Measurements from ENCODE around the gene ROR2. TPM values are rescaled to one million over a fixed set of nuclear protein-coding genes. Genes with fewer than 3 reads are reported as not detected.
A peak's percentile ranks its signal among the peaks of the same experiment; 100 is the strongest.

Gene ROR2
- total and polyA plus RNA-seq, 2 of the 13 experiments (the other 11 are each of a cell fraction or from before 2014, with no cell fraction given), result not detected

DNA sequence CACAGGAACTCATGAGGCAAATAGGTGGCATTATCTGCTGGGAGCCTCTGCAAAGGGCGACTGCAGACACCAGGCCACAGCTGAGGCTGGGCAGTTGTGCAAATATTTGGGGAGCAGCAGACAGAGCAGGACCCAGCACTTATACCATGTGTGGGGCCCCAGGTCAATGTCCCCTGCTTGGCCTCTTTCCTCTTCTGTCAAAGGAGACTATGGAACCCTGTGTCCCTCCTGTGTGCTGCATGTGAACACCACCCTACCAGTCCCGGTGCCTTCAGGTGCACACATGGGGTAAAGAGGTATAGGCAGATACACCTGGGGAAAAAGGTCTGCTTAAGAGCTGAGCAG is 50.8 kb downstream of the ROR2 start (continued):
- TF ChIP-seq ARID5B (CRISPR knock-in tag; IDR thresholded peaks at IDR 0.05), result 0 out of 2 replicates have a peak, but pooled peaks have one; percentile 1
- TF ChIP-seq, protein P1, sequence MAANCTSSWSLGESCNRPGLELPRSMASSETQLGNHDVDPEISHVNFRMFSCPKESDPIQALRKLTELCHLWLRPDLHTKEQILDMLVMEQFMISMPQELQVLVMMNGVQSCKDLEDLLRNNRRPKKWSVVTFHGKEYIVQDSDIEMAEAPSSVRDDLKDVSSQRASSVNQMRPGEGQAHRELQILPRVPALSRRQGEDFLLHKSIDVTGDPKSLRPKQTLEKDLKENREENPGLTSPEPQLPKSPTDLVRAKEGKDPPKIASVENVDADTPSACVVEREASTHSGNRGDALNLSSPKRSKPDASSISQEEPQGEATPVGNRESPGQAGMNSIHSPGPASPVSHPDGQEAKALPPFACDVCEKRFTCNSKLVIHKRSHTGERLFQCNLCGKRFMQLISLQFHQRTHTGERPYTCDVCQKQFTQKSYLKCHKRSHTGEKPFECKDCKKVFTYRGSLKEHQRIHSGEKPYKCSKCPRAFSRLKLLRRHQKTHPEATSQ (CRISPR knock-in tag; IDR thresholded peaks at IDR 0.05; ENCODE audit: borderline replicate concordance), result no peak
- TF ChIP-seq, protein P2, sequence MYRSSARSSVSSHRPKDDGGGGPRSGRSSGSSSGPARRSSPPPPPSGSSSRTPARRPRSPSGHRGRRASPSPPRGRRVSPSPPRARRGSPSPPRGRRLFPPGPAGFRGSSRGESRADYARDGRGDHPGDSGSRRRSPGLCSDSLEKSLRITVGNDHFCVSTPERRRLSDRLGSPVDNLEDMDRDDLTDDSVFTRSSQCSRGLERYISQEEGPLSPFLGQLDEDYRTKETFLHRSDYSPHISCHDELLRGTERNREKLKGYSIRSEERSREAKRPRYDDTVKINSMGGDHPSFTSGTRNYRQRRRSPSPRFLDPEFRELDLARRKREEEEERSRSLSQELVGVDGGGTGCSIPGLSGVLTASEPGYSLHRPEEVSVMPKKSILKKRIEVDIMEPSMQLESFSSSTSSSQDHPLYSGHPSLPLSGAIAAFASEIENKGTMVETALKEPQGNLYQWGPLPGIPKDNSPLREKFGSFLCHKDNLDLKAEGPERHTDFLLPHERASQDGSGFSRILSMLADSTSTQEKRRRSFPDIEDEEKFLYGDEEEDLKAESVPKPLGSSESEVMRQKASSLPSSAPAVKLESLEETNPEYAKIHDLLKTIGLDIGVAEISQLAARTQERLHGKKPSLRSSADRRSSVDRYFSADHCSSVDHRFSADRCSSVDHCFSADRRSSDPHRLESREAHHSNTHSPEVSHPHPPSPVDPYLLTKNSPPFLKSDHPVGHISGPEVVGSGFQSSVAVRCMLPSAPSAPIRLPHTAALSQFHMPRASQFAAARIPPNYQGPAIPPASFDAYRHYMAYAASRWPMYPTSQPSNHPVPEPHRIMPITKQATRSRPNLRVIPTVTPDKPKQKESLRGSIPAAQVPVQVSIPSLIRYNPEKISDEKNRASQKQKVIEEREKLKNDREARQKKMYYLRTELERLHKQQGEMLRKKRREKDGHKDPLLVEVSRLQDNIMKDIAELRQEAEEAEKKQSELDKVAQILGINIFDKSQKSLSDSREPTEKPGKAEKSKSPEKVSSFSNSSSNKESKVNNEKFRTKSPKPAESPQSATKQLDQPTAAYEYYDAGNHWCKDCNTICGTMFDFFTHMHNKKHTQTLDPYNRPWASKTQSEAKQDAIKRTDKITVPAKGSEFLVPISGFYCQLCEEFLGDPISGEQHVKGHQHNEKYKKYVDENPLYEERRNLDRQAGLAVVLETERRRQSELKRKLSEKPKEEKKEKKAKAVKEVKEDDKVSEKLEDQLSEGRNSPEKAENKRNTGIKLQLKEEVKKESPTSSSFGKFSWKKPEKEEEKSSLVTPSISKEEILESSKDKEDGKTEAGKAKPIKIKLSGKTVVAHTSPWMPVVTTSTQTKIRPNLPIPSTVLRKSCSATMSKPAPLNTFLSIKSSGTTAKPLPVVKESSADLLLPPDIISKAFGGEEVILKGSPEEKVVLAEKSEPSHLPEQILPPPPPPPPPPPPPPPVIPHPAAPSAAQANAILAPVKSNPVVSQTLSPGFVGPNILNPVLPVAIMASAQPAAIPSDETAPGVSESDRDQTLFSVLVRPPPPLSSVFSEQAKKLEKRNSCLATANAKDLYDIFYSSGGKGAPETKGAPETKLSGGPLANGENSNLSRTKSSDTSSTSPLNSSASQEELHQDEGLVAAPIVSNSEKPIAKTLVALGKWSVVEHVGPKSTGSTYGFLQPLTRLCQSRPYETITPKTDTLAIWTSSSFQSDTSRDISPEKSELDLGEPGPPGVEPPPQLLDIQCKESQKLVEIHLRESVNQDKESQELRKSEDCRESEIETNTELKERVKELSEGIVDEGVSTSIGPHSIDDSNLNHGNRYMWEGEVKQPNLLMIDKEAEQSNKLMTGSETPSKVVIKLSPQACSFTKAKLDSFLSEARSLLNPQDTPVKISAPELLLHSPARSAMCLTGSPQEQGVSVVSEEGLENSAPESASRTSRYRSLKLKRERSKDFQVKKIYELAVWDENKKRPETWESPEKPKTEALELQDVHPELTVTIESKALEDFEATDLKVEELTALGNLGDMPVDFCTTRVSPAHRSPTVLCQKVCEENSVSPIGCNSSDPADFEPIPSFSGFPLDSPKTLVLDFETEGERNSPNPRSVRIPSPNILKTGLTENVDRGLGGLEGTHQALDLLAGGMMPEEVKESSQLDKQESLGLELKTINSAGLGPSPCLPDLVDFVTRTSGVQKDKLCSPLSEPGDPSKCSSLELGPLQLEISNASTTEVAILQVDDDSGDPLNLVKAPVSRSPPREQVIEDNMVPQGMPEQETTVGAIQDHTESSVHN (CRISPR knock-in tag; IDR thresholded peaks at IDR 0.05), result no peak
- no peak for TF ChIP-seq ZNF672 (CRISPR knock-in tag; IDR thresholded peaks at IDR 0.05)
- no peak for TF ChIP-seq TEAD2 (CRISPR knock-in tag; IDR thresholded peaks at IDR 0.05)
- no peak for TF ChIP-seq MAFK (conservative IDR thresholded peaks at IDR 0.05 in 1 of 2, IDR thresholded peaks at IDR 0.05 in 1 of 2; ENCODE audit: low read length in 2 of 2)
- TF ChIP-seq ZNF281 (CRISPR knock-in tag; IDR thresholded peaks at IDR 0.05; ENCODE audit: borderline replicate concordance), result no peak
- TF ChIP-seq, protein P3, sequence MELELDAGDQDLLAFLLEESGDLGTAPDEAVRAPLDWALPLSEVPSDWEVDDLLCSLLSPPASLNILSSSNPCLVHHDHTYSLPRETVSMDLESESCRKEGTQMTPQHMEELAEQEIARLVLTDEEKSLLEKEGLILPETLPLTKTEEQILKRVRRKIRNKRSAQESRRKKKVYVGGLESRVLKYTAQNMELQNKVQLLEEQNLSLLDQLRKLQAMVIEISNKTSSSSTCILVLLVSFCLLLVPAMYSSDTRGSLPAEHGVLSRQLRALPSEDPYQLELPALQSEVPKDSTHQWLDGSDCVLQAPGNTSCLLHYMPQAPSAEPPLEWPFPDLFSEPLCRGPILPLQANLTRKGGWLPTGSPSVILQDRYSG (CRISPR knock-in tag; IDR thresholded peaks at IDR 0.05), result no peak
